Measurements from ENCODE around the gene LVRN.

- TF ChIP-seq POLR2A (IDR thresholded peaks at IDR 0.05) (no peak), CTCF (IDR thresholded peaks at IDR 0.05) (no peak)
Observed at GRCh38 chr5:115946655-115947054, 15.6 kb upstream of the LVRN start.
